Right hindlimb (tissue), 1 donor: Measurements from ENCODE around the gene KRTAP2-3.

Experiments
- DNase-seq: peaks from one replicate; pipeline ENCODE4 v3.0.0-alpha.2; 2018

Gene KRTAP2-3

GRCh38 chr17:41026715-41027471, 33.0 kb downstream of the KRTAP2-3 start, which contains the start of gene KRTAP1-5:
TSS of gene KRTAP1-5 (minus strand) at chr17:41027208. CDS start at chr17:41027155, 53 bp downstream.
- peak; percentile 57 for DNase-seq

- DNase-seq = no peak
These were observed 35.2 kb downstream of the KRTAP2-3 start for GRCh38 chr17:41024697-41025096.

- no peak for DNase-seq
These were observed 39.6 kb downstream of the KRTAP2-3 start for GRCh38 chr17:41020336-41020735.

- no peak for DNase-seq
These were observed 40.5 kb downstream of the KRTAP2-3 start for GRCh38 chr17:41019415-41019814.

- DNase-seq = no peak
These were observed 41.4 kb downstream of the KRTAP2-3 start for GRCh38 chr17:41018541-41018940.

- no peak for DNase-seq
These were observed 43.2 kb downstream of the KRTAP2-3 start for GRCh38 chr17:41016578-41017215.

GRCh38 chr17:41015454-41015853, 44.5 kb downstream of the KRTAP2-3 start:
- no peak for DNase-seq

- peak; percentile 20 for DNase-seq
These were observed 46.3 kb downstream of the KRTAP2-3 start for GRCh38 chr17:41013606-41014005.

GRCh38 chr17:41013181-41013580, 46.7 kb downstream of the KRTAP2-3 start:
- no peak for DNase-seq

GRCh38 chr17:41012326-41013120, 47.4 kb downstream of the KRTAP2-3 start:
- no peak for DNase-seq

GRCh38 chr17:41010441-41010840, 49.5 kb downstream of the KRTAP2-3 start:
- DNase-seq = no peak

GRCh38 chr17:41009936-41010335, 50.0 kb downstream of the KRTAP2-3 start:
- no peak for DNase-seq

- DNase-seq = no peak
These were observed 50.6 kb downstream of the KRTAP2-3 start for GRCh38 chr17:41009301-41009760.
